ENCODE results near the gene NAIP. TPM values are rescaled to one million over a fixed set of nuclear protein-coding genes. Genes with fewer than 3 reads are reported as not detected.
A peak's percentile ranks its signal among the peaks of the same experiment; 100 is the strongest.
"Not testable (repeated sequence)": the region's sequence is repeated elsewhere in the genome, so short reads cannot be mapped to it uniquely, and the experiment has no call there.

NAIP gene
- total RNA-seq (10 to 100 TPM in 1 of 4 donors, 1 to 10 TPM in 3; 7.9 to 10.4 (median 9.1) TPM), polyA plus RNA-seq (2.2 TPM)
- long read RNA-seq, donor 1, partial matches to known transcripts = 0 of 3 reads
- long read RNA-seq, donor 1, other reads (novel, unspliced or antisense) = 2 of 3 reads
- long read RNA-seq, donor 2, partial matches to known transcripts = 0 of 1 reads
- long read RNA-seq, donor 2, other reads (novel, unspliced or antisense) = 1 of 1 reads
- long read RNA-seq, donor 3, full-length matches to known transcripts = 3 of 3 reads
- long read RNA-seq, donor 3, partial matches to known transcripts = 0 of 3 reads
- long read RNA-seq, donor 3, other reads (novel, unspliced or antisense) = 0 of 3 reads
- long read RNA-seq, donor 4 = 0 reads

DNA sequence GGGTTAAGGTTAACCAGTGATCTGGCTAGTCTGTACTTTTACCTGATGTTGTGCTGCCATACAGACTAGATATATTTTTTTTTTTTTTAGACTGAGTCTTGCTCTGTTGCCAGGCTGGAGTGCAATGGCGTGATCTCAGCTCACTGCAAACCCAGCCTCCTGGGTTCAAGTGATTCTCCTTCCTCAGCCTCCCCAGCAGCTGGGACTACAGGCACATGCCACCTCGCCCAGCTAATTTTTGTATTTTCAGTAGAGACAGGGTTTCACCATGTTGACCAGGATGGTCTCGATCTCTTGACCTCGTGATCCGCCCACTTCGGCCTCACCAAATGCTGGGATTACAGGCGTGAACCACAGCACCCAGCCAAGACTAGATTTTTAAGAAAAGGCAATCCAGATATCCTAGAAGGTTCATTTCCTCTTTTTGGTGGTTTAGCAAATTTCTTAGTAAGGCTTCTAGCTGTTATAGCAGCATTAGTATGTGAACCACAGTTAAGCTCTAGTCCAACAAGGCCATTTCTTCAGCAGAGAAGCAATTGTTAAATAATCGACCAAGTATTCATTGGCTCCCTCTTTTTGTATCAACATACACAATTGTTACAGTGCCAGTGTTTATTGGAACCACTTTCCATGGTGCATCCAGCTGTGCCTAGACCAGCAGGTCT is at the start of gene NAIP:
NAIP (minus strand) TSS at position 51 of the 665 bp plus-strand sequence. CDS start 12,424 bp downstream, outside the sequence.
- DNase-seq; intact Hi-C loops (cut with DNase I); H3K4me1 ChIP-seq (ENCODE audit: control insufficient read depth, insufficient read depth, low read length); H3K9me3 ChIP-seq (ENCODE audit: control insufficient read depth, low read length); ATAC-seq; H3K4me3 ChIP-seq (ENCODE audit: low read length); H3K27ac ChIP-seq (ENCODE audit: low read length); H3K27me3 ChIP-seq (ENCODE audit: control insufficient read depth, insufficient read depth): not testable (repeated sequence)
- no CpG with 5 or more reads among the region's 8 CpGs for WGBS

DNA sequence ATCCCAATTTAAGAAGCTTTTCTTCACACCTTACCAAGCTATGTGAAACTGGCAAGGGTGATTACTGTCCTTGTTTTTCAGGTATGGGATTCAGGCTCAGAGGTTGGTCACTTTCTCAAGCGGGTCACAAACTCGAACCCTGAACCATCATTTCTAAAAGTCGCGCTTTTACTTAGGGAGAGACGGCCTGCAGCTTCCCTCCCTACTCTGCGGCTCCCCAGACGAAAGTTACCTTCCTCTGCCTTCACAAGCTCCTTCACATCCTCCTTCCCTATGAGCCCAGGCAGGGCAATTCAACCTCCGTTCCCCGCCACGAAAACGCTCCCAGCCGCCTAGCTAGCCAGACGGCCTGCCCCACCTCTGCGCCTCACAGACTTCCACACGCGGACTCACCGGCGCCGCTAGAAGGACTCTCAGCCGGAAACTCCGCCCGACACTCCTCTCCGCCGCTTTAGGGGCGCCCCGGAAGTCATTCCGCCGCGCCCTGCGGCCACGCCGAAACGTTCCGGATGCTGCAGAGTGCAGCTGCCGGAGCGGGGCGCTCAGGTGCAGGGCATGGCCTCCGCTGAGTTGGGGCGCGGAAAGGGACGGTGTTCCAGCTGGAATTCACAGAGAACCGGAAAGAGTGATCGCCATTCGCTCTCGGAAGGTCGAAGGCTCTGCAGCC is 42.3 kb upstream of the NAIP start, which contains the start of gene GTF2H2:
GTF2H2 (minus strand) TSS at position 415 of the 667 bp plus-strand sequence. CDS start 4,913 bp downstream, outside the sequence.
- H3K27me3 ChIP-seq (ENCODE audit: control insufficient read depth, insufficient read depth); H3K9me3 ChIP-seq (ENCODE audit: control insufficient read depth, low read length); intact Hi-C loops (cut with DNase I); DNase-seq; H3K27ac ChIP-seq (ENCODE audit: low read length); H3K4me3 ChIP-seq (ENCODE audit: low read length); H3K4me1 ChIP-seq (ENCODE audit: control insufficient read depth, insufficient read depth, low read length): not testable (repeated sequence)
- peak; percentile 98 to 99 for ATAC-seq
- WGBS = no CpG with 5 or more reads among the region's 46 CpGs

DNA sequence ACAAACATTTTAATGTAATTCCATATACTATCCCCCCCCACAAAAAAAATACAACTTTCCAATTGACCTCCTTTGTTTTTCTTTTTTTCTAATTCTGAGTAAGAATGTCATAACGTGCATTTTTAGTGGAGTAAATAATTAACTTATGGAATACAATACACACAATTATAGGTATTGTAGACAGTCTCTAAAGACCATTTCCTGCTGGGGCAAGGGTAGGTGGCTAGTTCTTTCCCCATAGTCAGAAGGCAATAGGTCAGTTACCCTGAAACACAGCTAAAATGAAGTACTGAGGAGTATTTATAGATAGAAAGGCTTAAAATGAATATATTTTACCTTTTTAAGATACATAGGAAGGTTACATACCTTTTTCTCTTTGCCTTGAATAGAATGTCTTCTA is 36.2 kb upstream of the NAIP start:
- H3K4me3 ChIP-seq (ENCODE audit: low read length); H3K4me1 ChIP-seq (ENCODE audit: control insufficient read depth, insufficient read depth, low read length); H3K27ac ChIP-seq (ENCODE audit: low read length); intact Hi-C loops (cut with DNase I); H3K27me3 ChIP-seq (ENCODE audit: control insufficient read depth, insufficient read depth); DNase-seq; ATAC-seq; H3K9me3 ChIP-seq (ENCODE audit: control insufficient read depth, low read length): not testable (repeated sequence)
- no CpG with 5 or more reads among the region's 1 CpG for WGBS

GRCh38 chr5:71059426-71059825 is 34.3 kb upstream of the NAIP start:
- H3K27me3 ChIP-seq (ENCODE audit: control insufficient read depth, insufficient read depth); H3K27ac ChIP-seq (ENCODE audit: low read length); ATAC-seq; H3K9me3 ChIP-seq (ENCODE audit: control insufficient read depth, low read length); intact Hi-C loops (cut with DNase I); DNase-seq; H3K4me1 ChIP-seq (ENCODE audit: control insufficient read depth, insufficient read depth, low read length); H3K4me3 ChIP-seq (ENCODE audit: low read length): not testable (repeated sequence)
- no CpG with 5 or more reads among the region's 3 CpGs for WGBS

DNA sequence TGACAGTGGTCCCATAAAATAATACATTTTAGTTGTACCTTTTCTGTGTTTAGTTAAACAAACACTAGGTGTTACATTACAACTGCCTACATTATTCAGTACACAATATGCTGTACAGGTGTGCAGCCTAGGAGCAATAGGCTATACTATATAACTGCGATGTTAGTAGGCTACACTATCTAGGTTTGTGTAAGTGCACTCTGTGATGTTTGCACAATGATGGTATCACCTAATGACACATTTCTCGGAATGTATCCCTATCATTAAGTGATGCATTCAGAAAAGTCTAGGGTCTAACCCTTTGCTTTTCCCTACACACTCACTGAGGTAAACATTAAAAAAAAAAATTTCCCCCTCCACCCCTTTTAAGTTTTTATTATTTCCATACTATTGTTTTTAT is 19.7 kb upstream of the NAIP start:
- H3K4me3 ChIP-seq (ENCODE audit: low read length); H3K4me1 ChIP-seq (ENCODE audit: control insufficient read depth, insufficient read depth, low read length); ATAC-seq; DNase-seq; H3K27ac ChIP-seq (ENCODE audit: low read length); H3K9me3 ChIP-seq (ENCODE audit: control insufficient read depth, low read length); H3K27me3 ChIP-seq (ENCODE audit: control insufficient read depth, insufficient read depth); intact Hi-C loops (cut with DNase I): not testable (repeated sequence)
- WGBS = 96% methylated on average over 2 of the region's 2 CpGs

- intact Hi-C loops (cut with DNase I); H3K27ac ChIP-seq (ENCODE audit: low read length); H3K27me3 ChIP-seq (ENCODE audit: control insufficient read depth, insufficient read depth); H3K4me1 ChIP-seq (ENCODE audit: control insufficient read depth, insufficient read depth, low read length); H3K9me3 ChIP-seq (ENCODE audit: control insufficient read depth, low read length); ATAC-seq; H3K4me3 ChIP-seq (ENCODE audit: low read length); DNase-seq: not testable (repeated sequence)
- no CpG with 5 or more reads among the region's 2 CpGs for WGBS
These were observed 19.0 kb upstream of the NAIP start for GRCh38 chr5:71044128-71044527.

GRCh38 chr5:71031046-71031776 is 6.1 kb upstream of the NAIP start:
- peak; percentile 45 to 57 for ATAC-seq
- H3K27ac ChIP-seq (ENCODE audit: low read length); H3K9me3 ChIP-seq (ENCODE audit: control insufficient read depth, low read length); intact Hi-C loops (cut with DNase I); DNase-seq; H3K27me3 ChIP-seq (ENCODE audit: control insufficient read depth, insufficient read depth); H3K4me3 ChIP-seq (ENCODE audit: low read length); H3K4me1 ChIP-seq (ENCODE audit: control insufficient read depth, insufficient read depth, low read length): not testable (repeated sequence)
- WGBS = no CpG with 5 or more reads among the region's 7 CpGs

DNA sequence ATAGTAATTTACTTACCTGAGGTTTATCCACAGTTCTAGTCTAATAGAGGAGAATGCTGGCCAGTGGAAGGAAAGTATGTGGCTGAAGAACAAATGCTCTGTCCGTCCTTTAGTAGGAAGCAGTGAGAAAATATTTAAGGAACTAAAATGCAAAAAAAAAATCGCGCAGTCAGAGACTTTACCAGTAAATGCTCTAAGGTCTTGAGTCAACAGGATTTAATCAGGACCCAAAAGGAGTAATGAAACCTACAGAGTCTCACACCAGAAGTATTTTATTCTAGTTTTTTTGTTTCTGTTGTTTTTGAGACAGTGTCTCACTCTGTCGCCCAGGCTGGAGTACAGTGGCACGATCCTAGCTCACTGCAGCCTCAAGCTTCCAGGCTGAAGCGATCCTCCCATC is 4.5 kb downstream of the NAIP start:
- H3K4me1 ChIP-seq (ENCODE audit: control insufficient read depth, insufficient read depth, low read length); H3K9me3 ChIP-seq (ENCODE audit: control insufficient read depth, low read length); DNase-seq; ATAC-seq; intact Hi-C loops (cut with DNase I); H3K4me3 ChIP-seq (ENCODE audit: low read length); H3K27me3 ChIP-seq (ENCODE audit: control insufficient read depth, insufficient read depth); H3K27ac ChIP-seq (ENCODE audit: low read length): not testable (repeated sequence)
- no CpG with 5 or more reads among the region's 6 CpGs for WGBS

GRCh38 chr5:71018376-71019005 is 6.6 kb downstream of the NAIP start:
- H3K9me3 ChIP-seq (ENCODE audit: control insufficient read depth, low read length); H3K4me1 ChIP-seq (ENCODE audit: control insufficient read depth, insufficient read depth, low read length); DNase-seq; H3K27me3 ChIP-seq (ENCODE audit: control insufficient read depth, insufficient read depth); intact Hi-C loops (cut with DNase I); H3K27ac ChIP-seq (ENCODE audit: low read length); H3K4me3 ChIP-seq (ENCODE audit: low read length): not testable (repeated sequence)
- peak in 1 of 2 donors; percentile 31 for ATAC-seq
- no CpG with 5 or more reads among the region's 6 CpGs for WGBS

DNA sequence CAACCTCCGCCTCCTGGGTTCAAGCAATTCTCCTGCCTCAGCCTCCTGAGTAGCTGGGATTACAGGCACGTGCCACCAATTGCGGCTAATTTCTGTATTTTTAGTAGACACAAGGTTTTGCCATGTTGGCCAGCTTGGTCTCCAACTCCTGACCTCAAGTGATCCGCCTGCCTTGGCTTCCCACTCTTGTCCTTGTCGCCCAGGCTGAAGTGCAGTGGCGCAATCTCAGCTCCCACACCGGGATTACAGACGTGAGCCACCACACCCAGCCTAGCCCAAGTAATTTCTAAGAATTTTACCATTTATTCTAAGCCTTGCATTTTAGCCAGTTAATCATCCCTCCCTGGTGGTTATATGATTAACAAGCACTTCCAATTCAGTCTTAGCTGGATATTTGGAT is 11.0 kb downstream of the NAIP start:
- intact Hi-C loops (cut with DNase I) = no loop called here
- 88% methylated on average over 8 of the region's 8 CpGs for WGBS
- DNase-seq = peak in 1 of 3 donors; percentile 15
- Histone ChIP-seq H3K27me3 (ENCODE audit: control insufficient read depth, insufficient read depth) (no peaks in the 10 kb centered on the region), H3K27ac (ENCODE audit: low read length) (no peak overlapping the region), H3K4me1 (ENCODE audit: control insufficient read depth, insufficient read depth, low read length) (no peaks in the 10 kb centered on the region), H3K9me3 (ENCODE audit: control insufficient read depth, low read length) (no peaks in the 10 kb centered on the region), H3K4me3 (ENCODE audit: low read length) (no peak overlapping the region)
- ATAC-seq = no peak
